CD4-positive, alpha-beta T cell treated with Interleukin-12 subunit alpha and Interleukin-12 subunit beta, for 1 hour (primary cell): ENCODE measurements around the gene GPN2.

Source experiments
- DNase-seq: peaks from one replicate; pipeline ENCODE4 v3.0.0-alpha.2; 2020

Gene GPN2

GRCh38 chr1:26889551-26890466 lies at the start of gene GPN2:
Gene GPN2 (minus strand): TSS chr1:26890283. CDS start chr1:26890096, 187 bp downstream.
- DNase-seq, result peak; percentile 82

DNA sequence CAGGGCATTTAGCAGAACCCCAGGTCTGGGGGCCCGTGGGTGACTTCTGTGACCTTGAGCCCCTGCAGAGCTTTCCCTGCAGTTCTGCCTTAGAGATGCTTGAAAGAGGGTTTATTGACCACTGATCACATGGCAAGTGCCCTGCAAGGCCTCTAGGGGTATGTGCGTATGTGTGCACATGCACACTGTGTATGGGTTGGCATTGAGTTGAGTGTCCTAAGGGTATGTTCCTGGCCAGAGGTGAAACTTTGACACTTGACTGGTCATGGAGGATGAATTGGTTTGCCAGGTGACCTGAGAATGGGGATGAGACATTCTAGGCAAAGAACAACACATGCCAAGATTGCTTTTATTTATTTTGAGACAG lies 48.6 kb upstream of the GPN2 start:
- DNase-seq, result no peak

DNA sequence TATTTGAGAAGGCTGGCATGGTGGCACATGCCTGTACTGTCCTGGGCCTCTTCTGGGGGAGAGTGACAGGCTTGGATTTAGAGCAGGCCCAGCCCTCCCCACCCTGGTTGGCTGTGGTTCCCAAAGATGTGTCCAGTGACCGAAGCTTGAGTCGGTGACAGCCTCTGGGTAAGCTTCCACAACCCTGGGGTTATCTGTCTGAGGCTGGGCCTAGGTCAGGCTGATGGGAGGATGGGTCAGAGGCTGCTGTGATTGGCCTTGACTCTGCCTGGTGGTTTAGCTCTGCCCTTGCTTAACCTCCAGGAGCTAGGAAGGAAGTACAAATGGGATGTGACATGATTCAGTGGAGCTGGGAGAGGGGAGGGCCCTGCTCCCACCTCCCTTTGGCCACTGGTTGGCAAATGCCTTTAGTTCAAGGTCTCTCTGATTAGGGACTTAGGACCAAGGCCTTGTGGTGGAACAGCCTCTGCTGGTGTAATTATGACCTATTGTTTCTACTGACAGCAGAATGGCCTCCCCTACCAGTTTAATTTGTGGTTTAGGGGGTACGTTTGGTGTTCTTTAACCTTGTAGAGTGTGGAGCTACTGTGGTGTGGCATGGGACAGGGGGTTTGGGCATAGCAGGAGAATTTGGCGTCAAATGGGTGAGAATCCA lies 48.0 kb upstream of the GPN2 start:
- no peak for DNase-seq

GRCh38 chr1:26936823-26937222 lies 46.7 kb upstream of the GPN2 start:
- no peak for DNase-seq

DNA sequence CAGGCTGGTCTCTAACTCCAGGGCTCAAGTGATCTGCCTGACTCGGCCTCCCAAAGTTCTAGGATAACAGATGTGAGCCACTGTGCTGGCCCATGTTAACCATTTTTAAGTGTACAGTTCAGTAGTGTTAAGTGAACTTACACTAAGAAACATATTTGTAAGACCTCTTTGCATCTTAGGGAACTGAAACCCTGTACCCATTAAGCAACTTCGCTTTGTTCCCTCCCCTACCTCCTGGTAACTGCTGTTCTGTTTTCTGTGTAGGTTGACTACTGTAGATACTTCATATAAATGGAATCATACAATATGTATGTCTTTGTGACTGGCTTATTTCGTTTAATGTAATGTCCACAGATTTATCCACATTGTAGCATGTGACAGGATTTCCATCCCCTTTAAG lies 42.4 kb upstream of the GPN2 start:
- DNase-seq, result no peak

DNA sequence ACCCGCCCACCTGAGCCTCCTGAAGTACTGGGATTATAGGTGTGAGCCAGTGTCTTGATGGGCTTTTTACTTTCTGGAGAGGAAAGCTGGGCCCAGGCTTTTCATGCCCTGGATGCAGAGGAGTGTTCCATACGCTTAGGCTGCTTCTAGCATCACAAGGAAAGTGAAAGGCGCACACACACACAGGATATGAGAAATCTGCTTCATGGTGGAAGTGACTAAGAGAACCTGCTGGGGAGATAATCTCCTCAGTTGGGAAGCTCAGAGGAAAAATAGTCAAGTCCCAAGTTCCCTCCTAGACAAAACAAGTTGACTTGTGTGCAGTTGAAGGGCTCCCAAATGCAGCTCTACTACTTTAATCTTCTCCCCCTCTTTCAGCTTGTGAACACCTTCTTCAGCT lies 33.6 kb upstream of the GPN2 start:
- DNase-seq, result no peak

DNA sequence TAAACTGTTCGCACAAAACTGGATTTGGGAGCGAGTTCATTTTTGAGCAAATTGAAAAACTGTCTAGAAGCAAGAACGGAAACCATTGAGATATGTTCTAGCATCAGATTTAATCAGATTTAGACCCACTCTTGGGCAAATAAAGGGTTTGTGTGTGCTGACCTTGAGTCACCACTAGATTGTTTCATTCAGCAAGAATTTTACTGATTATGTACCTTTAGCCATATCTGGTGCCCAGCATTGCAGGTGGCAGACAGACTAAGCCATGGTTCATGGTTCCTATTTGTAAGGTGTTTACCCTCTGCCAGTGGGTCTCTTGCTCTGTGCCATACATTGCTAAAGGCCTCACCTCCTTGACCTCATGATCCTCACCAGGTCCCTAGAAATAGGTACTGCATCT lies 32.8 kb upstream of the GPN2 start:
- DNase-seq, result no peak

GRCh38 chr1:26922431-26922729 lies 32.3 kb upstream of the GPN2 start:
- DNase-seq, result no peak

DNA sequence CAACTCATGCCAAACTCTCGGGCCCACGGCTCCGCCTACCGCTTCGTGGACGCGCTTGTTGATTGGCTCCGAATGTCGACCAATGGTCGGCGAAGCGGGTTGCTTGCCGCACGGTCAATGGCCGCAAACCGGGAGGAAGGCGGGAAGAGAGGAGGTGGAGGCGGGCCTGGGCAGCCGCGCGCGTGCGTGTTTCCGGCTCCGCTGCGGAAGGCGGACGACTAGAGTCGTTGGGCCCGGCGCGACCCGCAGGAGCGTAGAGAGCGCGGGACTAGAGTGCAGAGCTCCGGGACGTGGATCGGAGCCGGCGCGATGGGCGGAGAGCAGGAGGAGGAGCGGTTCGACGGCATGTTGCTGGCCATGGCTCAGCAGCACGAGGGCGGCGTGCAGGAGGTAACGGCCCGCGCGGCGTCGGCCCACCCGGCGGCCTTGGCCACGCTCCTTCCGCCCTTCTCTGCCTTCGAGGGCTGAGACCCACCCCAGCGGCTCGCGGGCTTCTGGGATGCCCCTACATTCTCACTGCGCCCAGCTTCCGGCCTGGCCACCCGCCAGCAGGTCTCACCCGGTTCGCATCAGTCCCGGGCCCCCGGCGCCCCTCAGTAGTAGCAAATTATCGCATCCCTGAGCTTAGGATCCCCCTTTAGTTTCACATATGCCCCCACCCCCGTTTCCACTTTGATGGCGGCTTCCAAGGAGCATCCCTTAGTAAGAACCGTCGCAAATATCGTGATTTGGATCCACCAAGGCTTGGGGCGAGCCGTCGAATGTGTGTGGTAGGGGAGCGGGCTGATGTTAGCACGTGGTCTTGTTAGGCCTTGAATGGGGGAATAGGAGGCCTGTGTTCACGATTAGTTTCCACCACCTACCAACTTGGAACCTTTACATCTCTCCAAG lies 31.7 kb upstream of the GPN2 start, which contains the start of gene NUDC:
Gene NUDC, plus strand, starts transcription at position 204 of the 891 bp plus-strand sequence. Its CDS starts 106 bp downstream, at position 310.
- peak; percentile 97 for DNase-seq

- DNase-seq, result no peak
Observed at GRCh38 chr1:26921126-26921539, 31.1 kb upstream of the GPN2 start.

- no peak for DNase-seq
Observed at GRCh38 chr1:26915204-26915842, 25.2 kb upstream of the GPN2 start.

DNA sequence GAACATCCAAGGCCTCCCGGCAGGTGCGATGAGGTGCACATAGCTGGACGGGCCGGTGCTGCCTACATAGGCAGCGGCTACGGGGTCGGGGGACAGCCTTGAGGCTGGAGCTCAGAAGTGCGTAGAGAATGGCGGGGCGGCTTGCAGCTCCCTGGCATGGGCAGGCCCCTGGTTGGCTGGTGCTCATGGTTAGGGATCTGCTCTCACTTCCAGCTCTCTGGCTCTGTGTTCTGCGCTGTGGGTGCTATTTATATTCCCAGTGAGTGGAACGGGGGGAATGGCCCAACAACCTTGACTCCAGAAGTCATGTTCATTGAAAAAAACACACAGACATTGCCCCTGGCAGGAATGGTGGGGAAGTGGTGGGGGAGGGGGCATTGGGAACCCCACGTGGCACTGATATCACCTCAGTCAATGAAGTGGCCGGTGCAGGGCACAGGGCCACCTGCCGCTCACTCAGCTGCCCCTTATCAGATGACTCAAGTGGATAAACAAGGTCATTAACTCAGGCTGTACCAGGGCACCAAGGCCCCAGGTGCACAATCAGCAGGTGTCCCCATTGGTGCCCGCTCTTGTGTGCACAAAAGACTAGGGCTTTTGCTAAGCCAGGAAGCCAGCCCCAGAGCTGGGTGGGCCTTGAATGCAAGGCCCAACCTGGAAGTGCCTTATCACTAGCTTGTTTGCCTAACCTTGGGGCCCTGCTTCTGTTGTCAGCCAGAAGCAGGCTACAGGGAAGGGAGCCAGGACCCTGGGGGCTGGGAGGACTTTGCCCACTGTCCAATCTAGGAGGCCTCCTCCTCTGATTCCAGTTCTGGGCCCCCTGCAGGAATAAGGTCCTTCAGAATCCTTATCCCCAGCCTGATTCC lies 23.9 kb upstream of the GPN2 start, which contains the start of gene NR0B2:
Gene NR0B2, minus strand, starts transcription at position 222 of the 866 bp plus-strand sequence. Its CDS starts 35 bp downstream, at position 187.
- no peak for DNase-seq

DNA sequence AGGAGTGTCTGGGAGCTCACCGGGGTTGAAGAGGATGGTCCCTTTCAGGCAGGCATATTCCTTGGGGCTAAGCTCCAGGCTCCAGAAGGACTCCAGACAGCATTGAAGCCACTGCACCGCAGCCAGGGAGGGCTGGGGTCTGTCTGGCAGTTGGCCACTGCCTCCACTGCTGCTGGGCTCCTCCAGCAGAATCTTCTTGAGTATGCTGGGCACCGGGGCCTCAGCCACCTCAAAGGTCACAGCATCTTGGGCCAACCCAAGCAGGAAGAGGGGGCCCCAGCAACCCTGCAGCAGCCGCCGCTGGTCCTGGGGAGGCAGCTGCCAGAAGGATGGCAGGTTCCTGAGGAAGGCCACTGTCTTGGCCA lies 23.3 kb upstream of the GPN2 start:
- DNase-seq, result no peak

GRCh38 chr1:26912147-26912490 lies 22.0 kb upstream of the GPN2 start:
- DNase-seq, result no peak

- DNase-seq, result no peak
Observed at GRCh38 chr1:26911399-26912146, 21.5 kb upstream of the GPN2 start.

DNA sequence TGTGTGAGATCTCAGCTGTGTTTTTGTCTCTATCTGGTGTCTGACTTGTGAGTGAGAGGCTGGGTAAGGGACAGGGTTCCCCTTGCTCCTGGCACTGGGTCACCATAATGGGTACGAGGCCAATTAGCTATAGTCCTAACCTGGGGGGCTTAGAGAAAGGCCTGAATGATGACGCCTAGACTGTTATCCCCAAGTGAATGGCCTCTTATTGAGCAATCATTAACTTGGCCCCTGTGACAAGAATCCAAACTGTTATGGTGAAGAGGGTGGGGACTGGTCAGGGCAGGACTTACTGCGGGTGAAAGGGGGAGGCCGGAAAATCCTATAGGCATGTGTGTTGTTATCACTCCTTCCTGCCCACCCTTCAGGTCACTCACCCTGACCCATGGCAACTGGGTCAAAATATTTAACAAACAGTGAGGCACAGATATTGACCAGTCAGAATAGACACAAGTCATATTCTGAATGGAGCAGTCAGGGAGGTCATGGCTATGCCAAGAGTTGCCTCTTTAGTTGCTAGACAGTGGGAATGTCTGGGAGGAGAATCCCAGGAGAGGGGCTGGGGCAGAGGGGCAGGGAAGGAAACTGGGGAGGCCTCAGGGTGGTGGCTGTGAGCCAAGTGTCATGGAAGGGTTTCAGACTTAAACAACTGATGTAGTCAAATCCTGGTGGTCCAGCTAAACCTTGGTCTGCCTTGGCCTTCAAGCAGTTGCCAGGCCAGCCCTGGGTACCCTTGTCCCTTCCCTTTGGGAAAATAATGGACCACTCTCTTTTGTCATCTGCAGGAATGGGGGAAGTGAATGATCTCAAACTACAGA lies 20.5 kb upstream of the GPN2 start:
- DNase-seq, result no peak

DNA sequence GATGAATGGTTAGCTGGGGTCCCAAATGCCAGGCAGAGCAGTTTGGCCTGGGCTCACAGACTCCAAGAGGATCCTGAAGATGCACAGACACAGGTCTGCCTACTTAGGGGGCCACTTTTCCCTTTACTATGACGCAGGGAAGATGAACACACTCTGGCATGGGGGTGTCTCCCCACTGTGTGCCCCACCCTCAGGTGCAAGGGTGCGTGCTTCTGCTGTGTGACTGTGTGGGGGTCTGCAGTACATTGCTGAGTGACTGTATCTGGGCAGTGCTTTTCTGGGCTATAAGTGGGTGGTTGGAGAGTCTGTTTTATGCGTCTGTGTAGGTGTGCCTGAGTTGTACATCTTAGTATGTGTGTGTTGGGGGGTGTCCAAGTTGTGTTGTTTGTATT lies 19.9 kb upstream of the GPN2 start:
- DNase-seq, result no peak

- DNase-seq, result no peak
Observed at GRCh38 chr1:26907071-26907917, 17.2 kb upstream of the GPN2 start.

DNA sequence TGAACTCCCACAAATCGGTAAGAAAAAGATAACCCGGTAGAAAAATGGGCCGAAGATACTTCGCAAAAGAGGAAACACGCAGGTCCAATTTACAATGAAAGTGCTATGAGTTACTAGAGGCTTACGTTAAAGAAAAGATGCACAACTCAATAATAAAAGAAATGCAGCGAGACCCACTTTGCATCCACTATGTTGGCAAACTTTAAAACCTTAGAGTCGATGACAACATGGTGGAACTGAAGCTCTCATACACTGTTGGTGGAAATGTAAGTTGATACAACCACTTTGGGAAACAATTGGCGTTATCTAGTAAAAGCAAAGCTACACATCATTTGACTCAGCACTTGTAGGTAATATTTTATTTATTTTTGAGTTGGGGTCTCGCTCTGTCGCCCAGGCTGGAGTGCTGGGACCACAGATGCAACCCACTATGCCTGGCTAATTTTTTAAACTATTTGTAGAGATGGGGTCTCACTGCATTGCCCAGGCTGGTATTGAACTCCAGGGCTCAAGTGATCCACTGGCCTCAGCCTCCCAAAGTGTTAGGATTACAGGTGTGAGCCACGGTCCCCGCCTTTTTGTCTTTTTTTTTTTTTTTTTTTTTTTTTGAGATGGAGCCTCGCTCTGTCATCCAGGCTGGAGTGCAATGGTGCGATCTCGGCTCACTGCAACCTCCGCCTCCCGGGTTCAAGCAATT lies 10.9 kb upstream of the GPN2 start:
- no peak for DNase-seq
